KMS-11 (cell line): ENCODE results near the gene YBEY.

Experiments used
- H2AFZ ChIP-seq: fragments of 200-600 bp; sonication (generic); 2 replicates; pipeline ENCODE4 v1.6.1; 2016; ENCODE audit warnings: antibody characterized with exemption, mixed run types, low read depth
- H3K27ac ChIP-seq: fragments of 200-600 bp; sonication (generic); 2 replicates; pipeline ENCODE4 v1.6.1; 2016; ENCODE audit warnings: mild to moderate bottlenecking, mixed run types
- H3K27me3 ChIP-seq: fragments of 200-600 bp; sonication (generic); 2 replicates; pipeline ENCODE4 v1.6.1; 2017; ENCODE audit warnings: mild to moderate bottlenecking, low read depth, mixed run types, moderate library complexity; ENCODE audit not compliant: insufficient read depth
- H3K36me3 ChIP-seq: fragments of 200-600 bp; sonication (generic); 2 replicates; pipeline ENCODE4 v1.6.1; 2017; ENCODE audit warnings: mild to moderate bottlenecking, mixed run types; ENCODE audit not compliant: insufficient read depth
- H3K4me1 ChIP-seq: fragments of 200-600 bp; sonication (generic); 2 replicates; pipeline ENCODE4 v1.6.1; 2016; ENCODE audit warnings: mild to moderate bottlenecking, low read depth, mixed run types; ENCODE audit not compliant: poor library complexity, severe bottlenecking
- H3K4me2 ChIP-seq: fragments of 200-600 bp; sonication (generic); 2 replicates; pipeline ENCODE4 v1.7.0; 2016; ENCODE audit warnings: mild to moderate bottlenecking, mixed run types
- H3K4me3 ChIP-seq: fragments of 200-600 bp; sonication (generic); IDR thresholded peaks from 2 replicates; pipeline ENCODE4 v1.6.1; 2017; ENCODE audit warnings: low read depth, low read length, mixed read lengths; ENCODE audit not compliant: insufficient read depth
- H3K79me2 ChIP-seq: fragments of 200-600 bp; sonication (generic); 2 replicates; pipeline ENCODE4 v1.6.1; 2016; ENCODE audit warnings: low read depth, mixed run types; ENCODE audit not compliant: insufficient read depth
- H3K9ac ChIP-seq: fragments of 200-600 bp; sonication (generic); 2 replicates; pipeline ENCODE4 v1.6.1; 2016; ENCODE audit warnings: mild to moderate bottlenecking, mixed run types
- H4K20me1 ChIP-seq: fragments of 200-600 bp; sonication (generic); 2 replicates; pipeline ENCODE4 v1.6.1; 2016; ENCODE audit warnings: mild to moderate bottlenecking, mixed run types; ENCODE audit not compliant: insufficient read depth
- CTCF ChIP-seq: fragments of 200-600 bp; sonication (generic); conservative IDR thresholded peaks from 2 replicates; pipeline ENCODE4 v1.6.1; 2017; ENCODE audit warnings: low read depth, mild to moderate bottlenecking, antibody characterized with exemption, low read length, moderate library complexity, mixed read lengths

YBEY gene

DNA sequence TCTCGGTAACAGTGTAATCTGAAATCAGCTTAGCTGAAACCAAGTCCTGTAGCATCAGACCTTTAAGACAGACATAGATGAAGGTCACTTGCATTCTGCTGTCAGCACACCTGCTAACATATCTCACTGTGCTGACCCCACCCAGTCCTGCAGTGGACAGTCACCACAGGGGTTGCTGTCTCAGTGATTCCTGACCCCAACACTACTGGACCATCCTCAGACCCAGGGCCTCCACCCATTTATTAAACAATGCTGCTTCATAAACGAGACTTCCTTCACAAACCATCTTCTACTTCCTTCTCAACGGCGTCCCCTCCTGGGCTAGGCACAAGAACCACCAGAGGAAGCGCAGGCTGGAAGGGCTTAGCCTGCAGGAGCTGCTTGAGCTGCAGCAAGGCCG lies 39.8 kb upstream of the YBEY start:
- no peaks in the 10 kb centered on the region for H3K36me3 ChIP-seq
- no peak overlapping the region for H2AFZ ChIP-seq
- H3K4me1 ChIP-seq = peaks cover 4% of the 10 kb centered on the region
- no peak overlapping the region for H3K27ac ChIP-seq
- no peaks in the 10 kb centered on the region for H4K20me1 ChIP-seq
- no peak overlapping the region for H3K4me2 ChIP-seq
- H3K79me2 ChIP-seq = no peaks in the 10 kb centered on the region; the same call in 1 of the 2 replicates
- TF ChIP-seq CTCF = no peak
- H3K27me3 ChIP-seq = no peaks in the 10 kb centered on the region
- H3K9ac ChIP-seq = no peak overlapping the region
- H3K4me3 ChIP-seq = no peak overlapping the region

DNA sequence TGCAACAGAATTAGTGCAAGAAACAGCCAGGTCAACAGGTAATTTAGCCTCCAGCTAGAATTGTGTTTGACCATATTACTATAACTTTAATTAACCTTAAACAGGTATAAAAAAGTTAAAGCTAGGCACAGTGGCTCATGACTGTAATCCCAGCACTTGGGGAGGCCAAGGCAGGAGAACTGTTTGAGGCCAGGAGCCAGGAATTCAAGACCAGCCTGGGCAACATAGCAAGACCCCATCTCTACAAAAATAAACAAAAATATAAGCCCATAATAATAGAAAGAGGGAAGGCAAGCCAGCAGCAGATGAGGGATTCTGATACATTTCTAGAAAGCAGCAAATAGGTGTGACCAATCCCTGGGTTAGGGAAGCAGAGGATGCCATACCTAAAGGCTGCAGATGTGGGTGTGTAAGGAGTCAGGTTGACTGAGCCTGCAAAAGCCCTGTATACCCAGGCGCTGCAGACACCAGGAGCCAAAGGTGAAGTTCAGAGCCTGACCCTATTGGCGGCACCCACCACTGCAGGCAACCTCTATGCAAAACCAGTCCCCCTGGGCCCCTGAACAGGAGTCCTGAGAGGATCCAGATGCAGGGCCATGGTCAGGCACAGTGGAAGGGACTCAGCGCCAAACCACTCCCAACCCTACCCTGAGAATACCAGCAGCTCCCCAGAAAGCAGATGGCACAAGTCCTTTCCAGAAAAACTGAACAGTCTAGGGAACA lies 38.3 kb upstream of the YBEY start:
- H3K36me3 ChIP-seq = peaks cover 3% of the 10 kb centered on the region; the same call in 1 of the 2 replicates
- no peaks in the 10 kb centered on the region; the same call in 1 of the 2 replicates for H3K79me2 ChIP-seq
- TF ChIP-seq CTCF = no peak
- no peak overlapping the region for H3K9ac ChIP-seq
- H3K4me3 ChIP-seq = no peak overlapping the region
- H3K4me2 ChIP-seq = no peak overlapping the region
- no peaks in the 10 kb centered on the region for H4K20me1 ChIP-seq
- H3K4me1 ChIP-seq = peaks cover 4% of the 10 kb centered on the region
- H2AFZ ChIP-seq = no peak overlapping the region
- no peak overlapping the region for H3K27ac ChIP-seq
- no peaks in the 10 kb centered on the region for H3K27me3 ChIP-seq

- H3K4me1 ChIP-seq = peaks cover 4% of the 10 kb centered on the region
- H3K27me3 ChIP-seq = no peaks in the 10 kb centered on the region
- no peak for TF ChIP-seq CTCF
- H2AFZ ChIP-seq = no peak overlapping the region
- H3K79me2 ChIP-seq = no peaks in the 10 kb centered on the region
- H3K36me3 ChIP-seq = peaks cover 3% of the 10 kb centered on the region; the same call in 1 of the 2 replicates
- no peaks in the 10 kb centered on the region for H4K20me1 ChIP-seq
- no peak overlapping the region for H3K9ac ChIP-seq
- H3K4me2 ChIP-seq = no peak overlapping the region
- H3K4me3 ChIP-seq = no peak overlapping the region
- H3K27ac ChIP-seq = no peak overlapping the region
These were observed 37.7 kb upstream of the YBEY start for GRCh38 chr21:46248422-46248782.

GRCh38 chr21:46248827-46249226 lies 37.3 kb upstream of the YBEY start:
- no peak for TF ChIP-seq CTCF
- Histone ChIP-seq H3K4me2 (no peak overlapping the region), H3K79me2 (no peaks in the 10 kb centered on the region), H3K4me1 (peaks cover 4% of the 10 kb centered on the region), H2AFZ (no peak overlapping the region), H3K27me3 (no peaks in the 10 kb centered on the region), H3K4me3 (no peak overlapping the region), H3K27ac (no peak overlapping the region), H3K36me3 (peaks cover 3% of the 10 kb centered on the region; the same call in 1 of the 2 replicates), H4K20me1 (no peaks in the 10 kb centered on the region), H3K9ac (no peak overlapping the region)
